Measurements from ENCODE around the gene B3GNT4. TPM values are rescaled to one million over a fixed set of nuclear protein-coding genes. Genes with fewer than 3 reads are reported as not detected.

The B3GNT4 gene
- total and polyA plus RNA-seq, 2 of the 4 experiments (the other 2 are of a cell fraction), result 0.18 to 0.53 TPM

- H2BK15ac ChIP-seq (ENCODE audit: low read depth, low read length), result no peak overlapping the region
- H3K36me3 ChIP-seq (ENCODE audit: control insufficient read depth, insufficient read depth, low read length), result no peaks in the 10 kb centered on the region
- H2BK120ac ChIP-seq (ENCODE audit: low read depth, low read length), result no peak overlapping the region
- H2AFZ ChIP-seq (replicated peaks; ENCODE audit: low read length, poor library complexity), result no peak overlapping the region
- BruUV-seq (replicated peaks), result no TSS peak
- ATAC-seq (ENCODE audit: low read depth) (no peak), DNase-seq (no peak)
- intact Hi-C loops (cut with micrococcal nuclease), result no loop called here
- no peak overlapping the region for H3K18ac ChIP-seq (ENCODE audit: low read depth, low read length)
- TF ChIP-seq POLR2A (IDR thresholded peaks at IDR 0.05; ENCODE audit: low read depth, low read length), result no peak
- no peak for TF ChIP-seq RFX5 (IDR thresholded peaks at IDR 0.05; ENCODE audit: low read depth, low read length)
- no peak for TF ChIP-seq MXI1 (IDR thresholded peaks at IDR 0.05; ENCODE audit: borderline replicate concordance, low read depth, low read length)
- TF ChIP-seq ELK1 (IDR thresholded peaks at IDR 0.05; ENCODE audit: borderline replicate concordance, low read depth, low read length), result no peak
- TF ChIP-seq USF2 (IDR thresholded peaks at IDR 0.05; ENCODE audit: low read depth, low read length), result no peak
- no peak for TF ChIP-seq RCOR1 (IDR thresholded peaks at IDR 0.05; ENCODE audit: insufficient replicate concordance, low read length)
- TF ChIP-seq SMC3 (IDR thresholded peaks at IDR 0.05; ENCODE audit: low read depth, low read length), result no peak
- no peak for TF ChIP-seq NFE2L2 (IDR thresholded peaks at IDR 0.05; ENCODE audit: low read depth, low read length)
- no peak for TF ChIP-seq CHD1 (IDR thresholded peaks at IDR 0.05; ENCODE audit: low read depth, low read length)
- TF ChIP-seq BHLHE40 (IDR thresholded peaks at IDR 0.05; ENCODE audit: low read depth, low read length), result no peak
- no peak for TF ChIP-seq RAD21 (IDR thresholded peaks at IDR 0.05; ENCODE audit: low read length)
- no peak for TF ChIP-seq MAFK (IDR thresholded peaks at IDR 0.05; ENCODE audit: low read depth, low read length)
- no peak for TF ChIP-seq CEBPB (IDR thresholded peaks at IDR 0.05; ENCODE audit: low read depth, low read length)
- TF ChIP-seq FOS (IDR thresholded peaks at IDR 0.05; ENCODE audit: low read depth, low read length), result no peak
- no peak for TF ChIP-seq MAZ (IDR thresholded peaks at IDR 0.05; ENCODE audit: borderline replicate concordance, low read depth, low read length)
- no peak for TF ChIP-seq CTCF (conservative IDR thresholded peaks at IDR 0.05; ENCODE audit: low read depth, low read length)
- H2AK5ac ChIP-seq (ENCODE audit: low read depth, low read length), result no peak overlapping the region
- H3K4ac ChIP-seq (ENCODE audit: low read depth, low read length), result no peak overlapping the region
- no peak overlapping the region for H3K14ac ChIP-seq (replicated peaks; ENCODE audit: low read depth, low read length)
- no peak overlapping the region for H4K5ac ChIP-seq (ENCODE audit: low read depth, low read length)
- H4K20me1 ChIP-seq (ENCODE audit: insufficient read depth, low read length), result peaks cover 4% of the 10 kb centered on the region; the same call in 1 of the 2 replicates
- H3K9me1 ChIP-seq (ENCODE audit: insufficient read depth, low read length), result no peaks in the 10 kb centered on the region
- H3K79me1 ChIP-seq (ENCODE audit: low read depth in 1 of 2, low read length in 2 of 2), result no peaks in the 10 kb centered on the region
- 0 out of 2 replicates have a peak, but pooled peaks cover 2% of the 10 kb centered on the region for H3K9me3 ChIP-seq (ENCODE audit: control insufficient read depth, insufficient read depth, low read length)
- in situ Hi-C loops (cut with MboI; ENCODE audit: low sequenced_read_pairs), result no loop called here
- no peak overlapping the region for H4K91ac ChIP-seq (ENCODE audit: insufficient read depth, low read depth, low read length)
- H4K8ac ChIP-seq (ENCODE audit: low read depth in 2 of 2, low read length in 2 of 2), result no peak overlapping the region
- no peak overlapping the region for H3K56ac ChIP-seq (ENCODE audit: extremely low read depth, insufficient read depth, low read length)
- dilution Hi-C loops (cut with HindIII; ENCODE audit: low sequenced_read_pairs, unreplicated experiment), result no loop called here
- no peak overlapping the region for H3K9ac ChIP-seq (ENCODE audit: low read depth, low read length)
- no peak overlapping the region for H3K4me3 ChIP-seq (ENCODE audit: insufficient read depth, low read depth, low read length)
- ChIA-PET CTCF (no interaction called here), POLR2A (ENCODE audit: unreplicated experiment) (no interaction called here)
- no peaks in the 10 kb centered on the region for H3K27me3 ChIP-seq (ENCODE audit: control insufficient read depth, insufficient read depth, low read length)
- no peak overlapping the region for H3K23ac ChIP-seq (ENCODE audit: low read depth, low read length)
- H2BK5ac ChIP-seq (ENCODE audit: low read depth, low read length, poor library complexity, severe bottlenecking), result no peak overlapping the region
- H2AK9ac ChIP-seq (replicated peaks; ENCODE audit: low read depth, low read length, poor library complexity), result no peak overlapping the region
- peaks cover 5% of the 10 kb centered on the region; the same call in 1 of the 2 replicates for H3K4me1 ChIP-seq (ENCODE audit: control insufficient read depth, insufficient read depth, low read length)
- no peak overlapping the region for H3K27ac ChIP-seq (ENCODE audit: insufficient read depth, low read length)
- no CpG with 5 or more reads among the region's 7 CpGs for WGBS, 2 experiments (ENCODE audit: extremely low coverage in 2 of 2, insufficient read length in 1 of 2)
- no peak overlapping the region for H3K4me2 ChIP-seq (ENCODE audit: low read depth, low read length)
- no peak overlapping the region for H2BK20ac ChIP-seq (ENCODE audit: low read depth, low read length)
These were observed 18.4 kb upstream of the B3GNT4 start for GRCh38 chr12:122185079-122185478.

Data from IMR-90 (cell line).